NCI-H2196 (cell line): Measurements from ENCODE around the gene USP40.

Experiments
- DNase-seq: peaks from one replicate; lab custom pipeline; 2025; ENCODE audit not compliant: unreplicated experiment; lab: John Stamatoyannopoulos, UW

Gene USP40

GRCh38 chr2:233563663-233564430, 2.7 kb downstream of the USP40 start:
- DNase-seq = no peak

GRCh38 chr2:233556881-233557736, 9.5 kb downstream of the USP40 start:
- no peak for DNase-seq

GRCh38 chr2:233553366-233553765, 13.2 kb downstream of the USP40 start:
- DNase-seq = no peak

- DNase-seq = no peak
These were observed 15.1 kb downstream of the USP40 start for GRCh38 chr2:233551491-233551890.

- no peak for DNase-seq
These were observed 19.8 kb downstream of the USP40 start for GRCh38 chr2:233546774-233547173.

GRCh38 chr2:233546101-233546500, 20.5 kb downstream of the USP40 start:
- no peak for DNase-seq

- DNase-seq = no peak
These were observed 22.4 kb downstream of the USP40 start for GRCh38 chr2:233544200-233544610.

GRCh38 chr2:233542507-233542906, 24.1 kb downstream of the USP40 start:
- DNase-seq = no peak

GRCh38 chr2:233538741-233539140, 27.8 kb downstream of the USP40 start:
- DNase-seq = no peak

GRCh38 chr2:233535271-233535670, 31.3 kb downstream of the USP40 start:
- DNase-seq = no peak

- DNase-seq = no peak
These were observed 33.6 kb downstream of the USP40 start for GRCh38 chr2:233532971-233533370.

GRCh38 chr2:233531955-233532354, 34.6 kb downstream of the USP40 start:
- DNase-seq = no peak

- no peak for DNase-seq
These were observed 36.2 kb downstream of the USP40 start for GRCh38 chr2:233530381-233530780.

GRCh38 chr2:233528182-233528581, 38.4 kb downstream of the USP40 start:
- DNase-seq = no peak

GRCh38 chr2:233525791-233526190, 40.8 kb downstream of the USP40 start:
- no peak for DNase-seq

- DNase-seq = no peak
These were observed 46.6 kb downstream of the USP40 start for GRCh38 chr2:233519787-233520611.

GRCh38 chr2:233513953-233514655, 52.5 kb downstream of the USP40 start:
- peak; percentile 16 for DNase-seq

GRCh38 chr2:233503947-233504637, 62.5 kb downstream of the USP40 start:
- no peak for DNase-seq

- DNase-seq = no peak
These were observed 63.1 kb downstream of the USP40 start for GRCh38 chr2:233503481-233503880.
